GM18867 (cell line): Measurements from ENCODE around the gene CCBE1.
"Not testable (repeated sequence)": the region's sequence is repeated elsewhere in the genome, so short reads cannot be mapped to it uniquely, and the experiment has no call there.

Source experiments
- ATAC-seq: cut with Tn5 transposase; IDR thresholded peaks from one replicate; pipeline ENCODE4 v1.9.1; 2021; ENCODE audit warnings: mild to moderate bottlenecking, moderate library complexity; ENCODE audit not compliant: unreplicated experiment

CCBE1 gene

DNA sequence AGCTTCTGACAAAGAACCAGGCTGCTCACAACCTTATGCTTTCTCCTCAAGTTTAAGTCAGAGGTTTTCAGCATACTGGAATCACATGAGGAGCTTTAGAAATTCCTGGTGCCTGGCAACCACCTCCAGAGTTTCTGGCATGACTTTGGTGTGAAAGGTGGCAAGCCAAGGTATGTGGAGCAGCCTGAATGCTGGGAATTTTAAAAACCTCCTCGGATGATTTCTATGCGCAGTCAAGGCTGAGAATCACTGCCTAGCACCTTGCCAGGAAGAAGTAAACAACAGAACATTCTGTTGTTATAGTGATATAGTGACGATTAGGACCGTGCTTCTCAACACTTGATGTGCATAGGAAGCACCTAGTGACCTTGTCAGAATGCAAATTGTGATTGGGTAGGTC lies 11.7 kb downstream of the CCBE1 start:
- ATAC-seq: no peak

- ATAC-seq: no peak
Observed at GRCh38 chr18:59684777-59685176, 12.4 kb downstream of the CCBE1 start.

DNA sequence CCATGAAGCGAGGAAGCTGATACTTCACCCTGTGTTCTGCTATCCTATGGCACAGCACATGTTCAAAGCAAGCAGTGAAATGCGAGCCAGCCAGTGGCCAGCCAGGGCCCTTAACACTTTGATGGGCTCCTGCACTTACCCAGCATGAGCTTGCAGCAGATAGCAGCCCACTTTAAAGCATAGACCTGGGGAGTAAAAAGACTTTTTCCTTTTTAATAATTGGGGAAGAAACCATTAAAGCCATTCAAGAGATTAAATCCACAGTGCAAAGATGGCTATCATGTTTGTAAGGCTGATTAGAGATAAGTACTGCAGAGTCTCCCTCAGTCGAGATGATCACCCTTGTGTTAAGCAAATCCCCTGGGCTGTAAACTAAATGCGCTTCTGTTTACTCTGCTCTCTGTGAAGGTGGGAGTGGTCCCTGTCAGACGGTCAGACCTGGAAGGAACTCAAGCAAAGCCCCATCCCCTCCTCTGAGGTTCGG lies 15.7 kb downstream of the CCBE1 start:
- ATAC-seq: no peak

DNA sequence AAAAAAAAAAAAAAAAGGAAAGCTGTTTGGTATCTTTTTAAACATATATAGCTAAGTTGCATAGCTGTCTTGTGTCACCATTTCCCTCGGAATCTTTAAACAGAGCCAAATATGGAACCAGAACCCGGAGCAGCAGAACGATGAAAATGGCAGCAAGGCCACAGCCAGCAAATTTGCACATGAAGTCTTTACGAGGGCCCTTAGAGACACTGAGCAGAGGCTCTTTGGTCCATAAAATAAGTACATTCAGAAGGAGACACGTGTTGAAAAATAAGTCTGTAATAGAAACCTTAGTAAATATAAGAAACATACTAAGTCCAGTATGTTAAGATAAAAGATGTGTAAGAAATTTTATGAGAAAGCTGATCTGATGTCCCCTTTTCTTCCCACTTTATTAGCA lies 16.2 kb downstream of the CCBE1 start:
- ATAC-seq: no peak

- ATAC-seq: no peak
Observed at GRCh38 chr18:59675346-59675745, 21.9 kb downstream of the CCBE1 start.

DNA sequence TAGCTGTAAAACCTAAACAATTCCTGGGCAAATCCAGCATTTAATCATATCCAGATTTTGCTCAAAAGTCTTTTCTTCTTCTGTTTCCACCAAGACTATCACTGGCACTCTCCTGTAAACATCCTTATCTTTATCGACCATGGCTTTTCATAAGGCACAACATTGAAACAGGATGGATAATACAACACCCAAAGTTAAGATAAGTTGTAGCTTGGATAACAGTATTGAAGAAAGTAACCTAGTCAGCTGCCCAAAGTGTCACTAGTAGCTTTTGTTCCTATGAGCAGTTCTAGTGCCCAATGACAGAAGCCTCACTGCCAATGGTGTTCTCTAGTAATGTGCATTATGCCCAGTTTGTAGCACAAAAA lies 22.3 kb downstream of the CCBE1 start:
- ATAC-seq: no peak

DNA sequence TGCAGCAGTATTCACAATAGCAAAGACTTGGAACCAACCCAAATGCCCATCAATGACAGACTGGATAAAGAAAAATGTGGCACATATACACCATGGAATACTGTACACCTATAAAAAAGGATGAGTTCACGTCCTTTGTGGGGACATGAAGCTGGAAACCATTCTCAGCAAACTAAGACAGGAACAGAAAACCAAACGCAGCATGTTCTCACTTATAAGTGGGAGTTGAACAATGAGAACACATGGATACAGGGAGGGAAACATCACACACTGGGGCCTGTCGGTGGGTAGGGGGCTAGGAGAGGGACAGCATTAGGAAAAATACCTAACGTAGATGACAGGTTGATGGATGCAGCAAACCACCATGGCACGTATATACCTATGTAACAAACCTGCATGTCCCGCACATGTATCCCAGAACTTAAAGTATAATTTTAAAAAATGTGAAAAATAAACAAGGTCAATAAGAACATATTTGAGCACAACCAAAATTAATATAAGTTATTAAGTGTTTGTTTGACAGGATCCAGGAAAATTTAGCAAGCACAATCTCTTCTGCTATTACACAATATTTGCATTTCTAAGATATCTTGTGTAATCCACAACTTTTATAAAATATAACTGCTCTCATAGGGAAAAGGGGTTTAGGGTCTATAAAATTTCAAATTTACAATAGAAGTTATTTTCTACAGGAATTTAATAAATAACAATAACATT lies 22.9 kb downstream of the CCBE1 start:
- ATAC-seq: no peak

DNA sequence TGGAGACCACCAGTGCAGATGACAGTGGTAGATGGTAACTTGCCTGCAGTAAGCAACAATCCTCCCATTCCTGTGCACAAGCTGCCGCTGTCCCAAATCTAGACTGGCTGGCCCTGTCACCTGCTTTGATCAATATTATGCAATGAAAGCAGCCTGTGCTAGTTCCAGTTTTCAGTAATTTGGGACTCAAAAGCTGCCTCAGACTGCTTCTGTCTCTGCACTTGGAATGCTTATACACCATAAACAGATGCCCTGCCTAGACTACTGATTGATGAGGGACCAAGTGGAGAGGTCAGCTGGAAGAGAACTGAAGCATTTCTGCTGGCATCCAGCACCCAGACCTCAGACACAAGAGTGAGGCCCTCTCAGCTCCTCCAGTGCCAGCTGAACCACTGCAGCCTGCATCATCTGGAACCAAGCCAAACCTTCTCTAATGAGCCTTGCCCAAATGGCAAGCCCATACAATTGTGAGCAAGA lies 24.9 kb downstream of the CCBE1 start:
- ATAC-seq: no peak

- ATAC-seq: no peak
Observed at GRCh38 chr18:59671551-59671950, 25.7 kb downstream of the CCBE1 start.

DNA sequence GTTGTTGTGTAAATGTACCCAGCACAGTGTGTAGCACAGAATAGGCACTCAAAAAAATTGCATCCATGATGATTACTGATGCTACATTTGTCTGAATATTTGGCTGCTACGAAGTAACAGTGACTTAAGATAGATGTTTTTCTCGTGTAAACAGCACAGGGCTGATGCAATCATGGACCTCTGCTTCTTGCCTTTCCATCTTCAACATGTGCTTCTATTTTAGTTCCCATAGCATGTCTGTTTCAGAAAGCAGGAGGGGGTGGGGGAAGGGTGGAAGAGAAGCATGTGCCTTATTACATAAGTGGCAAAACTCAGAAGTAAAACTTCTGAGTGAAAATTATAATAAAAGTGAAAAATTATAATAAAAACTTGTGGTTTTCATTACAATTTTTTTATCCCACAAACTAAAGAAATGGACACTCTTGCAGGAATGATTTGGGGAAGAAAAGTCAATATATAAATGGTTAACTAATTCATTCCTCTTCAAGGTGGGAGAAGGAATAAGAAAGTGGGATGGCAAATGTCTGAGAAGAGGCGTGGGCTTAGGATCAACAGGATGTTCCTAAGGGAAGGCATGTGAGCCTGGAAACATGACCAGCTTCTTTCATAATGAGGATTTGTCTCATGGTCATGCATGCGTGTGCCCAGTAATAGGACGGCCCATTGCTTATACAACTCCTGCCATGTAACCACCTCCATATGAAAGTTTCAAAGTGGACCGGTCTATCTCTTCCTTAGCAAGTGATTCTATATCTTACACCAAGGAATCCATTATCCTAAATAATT lies 27.2 kb downstream of the CCBE1 start:
- ATAC-seq: no peak

GRCh38 chr18:59667488-59667887 lies 29.7 kb downstream of the CCBE1 start:
- no peak for ATAC-seq

DNA sequence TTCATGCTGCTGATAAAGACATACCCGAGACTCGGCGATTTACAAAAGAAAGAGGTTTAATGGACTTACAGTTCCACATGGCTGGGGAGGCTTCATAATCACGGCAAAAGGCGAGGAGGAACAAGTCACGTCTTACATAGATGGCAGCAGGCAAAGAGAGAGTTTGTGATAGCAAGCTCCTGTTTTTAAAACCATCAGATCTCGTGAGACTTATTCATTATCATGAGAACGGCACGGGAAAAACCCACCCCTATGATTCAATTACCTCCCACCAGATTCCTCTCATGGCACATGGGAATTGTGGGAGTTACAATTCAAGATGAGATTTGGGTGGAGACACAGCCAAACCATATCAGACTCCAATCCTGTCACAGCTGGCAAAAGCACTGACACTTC lies 31.2 kb downstream of the CCBE1 start:
- not testable (repeated sequence) for ATAC-seq

DNA sequence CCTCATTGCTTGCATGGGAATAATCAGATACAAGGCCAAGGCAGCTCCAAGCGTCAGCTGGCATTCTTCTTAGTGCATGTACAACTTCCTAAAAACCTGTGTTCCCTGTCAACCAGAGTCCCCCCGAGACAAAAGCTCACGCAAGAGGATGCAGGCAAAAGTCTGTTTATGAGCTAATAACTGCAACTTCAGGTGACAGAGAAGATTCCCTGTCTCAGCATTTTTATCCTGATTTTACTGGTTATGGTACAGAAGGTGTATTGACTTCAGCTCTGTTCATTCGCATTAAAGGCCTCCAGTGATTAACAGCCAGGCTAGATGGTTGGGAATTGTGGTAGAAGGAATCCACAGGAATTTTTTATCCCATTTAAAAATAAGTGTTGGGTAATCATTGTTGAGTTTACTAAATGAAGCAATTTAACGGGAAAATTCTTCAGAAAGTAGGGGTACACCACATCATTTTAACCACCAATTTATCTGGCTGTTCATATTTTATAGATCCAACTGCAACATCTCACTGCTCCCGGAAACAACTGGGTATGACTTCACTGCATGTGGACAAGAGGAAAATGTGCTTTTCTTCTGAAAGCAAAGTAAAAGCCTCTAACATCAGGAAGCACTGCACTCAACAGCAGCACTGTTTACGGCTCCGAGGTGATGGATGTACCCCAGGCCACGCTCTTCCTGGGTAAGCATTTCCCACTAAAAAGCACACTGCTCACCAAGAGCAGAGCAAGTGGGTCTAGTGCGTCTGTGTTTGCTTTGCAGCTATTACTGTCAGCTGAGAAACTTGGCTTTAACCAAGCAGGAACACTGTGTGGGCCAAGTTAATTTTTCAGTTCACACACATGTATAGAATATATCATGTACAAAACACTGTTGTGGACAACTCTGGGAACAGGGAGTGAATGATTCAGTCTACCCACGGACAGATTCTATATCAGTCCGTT lies 31.9 kb downstream of the CCBE1 start:
- ATAC-seq: no peak

DNA sequence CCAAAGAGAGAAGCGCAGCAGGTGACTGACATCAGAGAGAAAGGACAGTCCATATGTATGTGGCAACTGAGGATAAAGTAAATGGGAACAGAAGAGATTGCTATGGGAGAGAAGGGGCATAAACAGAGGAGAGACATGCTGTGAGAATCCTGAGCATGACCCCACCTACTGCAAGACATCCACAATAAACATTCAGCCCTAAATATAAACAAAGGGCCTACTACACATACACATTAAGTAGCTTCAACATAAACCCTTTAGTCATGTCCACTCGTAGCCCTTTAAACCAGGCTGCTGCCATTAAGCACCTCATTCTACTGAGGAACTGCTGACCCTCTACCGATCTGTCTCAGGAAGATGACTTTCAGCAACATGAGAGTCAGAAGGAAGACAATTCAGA lies 32.9 kb downstream of the CCBE1 start:
- ATAC-seq: no peak

DNA sequence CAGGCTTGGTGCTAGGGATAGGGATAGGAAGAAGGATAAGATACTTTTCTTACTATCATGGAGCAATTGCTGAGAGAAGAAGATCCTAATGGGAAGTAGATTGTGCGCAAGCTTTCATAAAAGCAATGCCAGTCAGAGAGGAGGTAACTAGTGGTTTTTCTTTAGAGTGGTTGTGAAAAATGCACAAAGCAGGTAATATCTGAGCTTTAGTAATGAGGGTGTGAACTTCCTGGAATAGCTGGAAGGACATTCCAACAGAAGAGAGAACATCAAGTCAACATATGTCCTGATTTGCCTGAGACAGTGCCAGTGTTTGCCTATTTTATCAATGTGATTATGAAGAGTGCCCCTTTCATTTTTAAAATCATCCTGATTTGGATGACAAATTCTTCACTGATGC lies 34.1 kb downstream of the CCBE1 start:
- ATAC-seq: no peak

- no peak for ATAC-seq
Observed at GRCh38 chr18:59661891-59662701, 35.1 kb downstream of the CCBE1 start.

DNA sequence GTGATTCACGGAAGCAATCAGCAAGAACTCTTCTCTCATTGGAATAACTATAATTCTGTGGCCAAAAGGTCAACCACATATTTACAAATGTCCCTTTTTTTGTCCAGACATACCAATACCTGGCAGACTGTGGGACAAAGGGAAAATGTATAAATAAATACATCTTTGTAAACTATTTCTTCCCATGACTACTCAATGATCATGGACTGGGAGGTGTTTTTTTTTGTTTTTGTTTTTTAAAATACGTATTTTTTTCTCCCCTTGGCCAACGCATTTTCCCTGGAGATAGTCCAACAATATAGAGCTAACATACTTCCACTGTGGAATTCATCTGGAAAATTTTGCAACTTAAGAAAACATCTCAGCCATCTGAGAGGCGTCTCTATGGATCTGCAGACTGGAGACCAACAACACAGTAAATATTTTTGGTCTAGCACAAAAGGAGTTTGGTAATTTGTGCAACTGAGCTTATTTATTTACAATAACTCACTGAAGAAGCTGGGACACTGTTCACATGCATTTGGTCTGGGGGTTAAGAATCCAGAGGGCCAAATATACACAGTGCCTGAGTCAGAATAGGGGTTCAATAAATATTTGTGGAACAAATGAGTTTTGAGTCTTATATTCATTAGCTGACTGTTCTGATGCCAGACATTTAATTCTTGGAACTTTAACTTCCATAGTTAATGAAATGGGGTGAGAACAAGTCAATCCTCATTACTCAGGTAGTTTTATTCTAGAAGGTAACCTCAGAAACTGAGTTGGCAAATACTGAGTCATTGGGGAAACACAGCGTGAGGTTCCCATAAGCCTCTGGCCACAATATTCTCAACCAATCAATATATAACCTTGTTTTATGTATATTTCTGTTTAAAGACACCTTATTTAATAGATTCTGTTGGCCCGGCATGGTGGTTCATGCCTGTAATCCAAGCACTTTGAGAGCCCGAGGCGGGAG lies 36.2 kb downstream of the CCBE1 start:
- no peak for ATAC-seq

GRCh38 chr18:59660366-59660765 lies 36.9 kb downstream of the CCBE1 start:
- no peak for ATAC-seq

DNA sequence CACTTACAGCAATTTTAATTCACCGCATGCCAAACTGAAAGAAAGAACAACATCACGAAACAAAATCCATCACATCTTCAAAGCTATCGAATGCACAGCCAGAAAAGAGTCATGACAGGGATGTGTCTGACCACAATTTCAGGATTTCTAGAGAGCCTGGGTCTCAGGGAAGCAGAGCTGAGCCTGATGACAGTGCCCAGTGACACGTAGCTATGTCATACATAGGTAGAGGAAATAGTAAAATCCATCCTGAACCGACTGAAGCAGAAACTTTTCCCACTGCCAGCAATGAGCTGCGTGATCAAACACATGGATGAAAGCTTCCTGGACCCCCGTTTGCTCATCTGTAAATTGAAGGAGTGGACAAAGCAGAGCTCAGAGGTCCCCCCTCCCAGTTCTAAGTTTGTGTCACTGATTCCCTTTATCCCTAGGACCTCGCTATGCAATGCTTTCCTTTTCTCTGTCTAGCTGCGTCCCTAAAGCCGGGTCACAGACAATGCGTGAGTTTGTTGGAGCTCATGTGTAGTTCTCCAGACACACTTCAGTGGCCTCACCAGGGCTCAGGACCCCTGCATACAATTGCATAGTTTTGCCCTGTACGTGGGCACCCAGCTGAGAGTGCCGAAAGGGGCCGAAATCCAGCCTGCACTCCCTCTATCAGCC lies 37.6 kb downstream of the CCBE1 start:
- ATAC-seq: no peak
